ENCODE measurements around the gene ENTHD1.

DNA sequence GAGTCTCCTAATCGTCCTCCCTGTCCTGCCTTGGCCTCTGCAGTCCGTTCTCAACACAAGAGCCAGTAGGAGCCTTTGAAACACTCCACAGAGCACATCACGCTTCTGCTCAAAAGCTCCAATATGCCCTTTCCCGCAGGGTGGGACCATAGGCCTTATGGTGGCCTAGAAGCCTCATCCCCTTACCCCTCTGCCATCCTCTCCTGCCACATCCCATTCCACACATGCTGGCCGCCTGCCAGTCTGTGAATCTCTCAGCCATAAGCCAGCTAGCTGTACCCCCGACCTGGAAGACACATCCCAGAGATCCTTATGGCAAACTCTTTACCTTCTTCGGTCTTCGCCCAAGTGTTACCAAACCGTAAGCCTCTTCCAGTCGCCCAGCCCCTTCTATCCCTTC, 157.8 kb downstream of the ENTHD1 start:
- no peak for TF ChIP-seq POLR2A (IDR thresholded peaks at IDR 0.05; ENCODE audit: low read length)
- no peak for TF ChIP-seq GATA1 (IDR thresholded peaks at IDR 0.05; ENCODE audit: low read depth, low read length)
